Adrenal gland (tissue), 12 donors: ENCODE data around the gene SCN2A. TPM values are rescaled to one million over a fixed set of nuclear protein-coding genes. Genes with fewer than 3 reads are reported as not detected.

Source experiments
- DNase-seq, 7 donors: peaks; one replicate each; pipeline ENCODE4 v3.0.0-alpha.2; 2019 to 2020
- H3K27ac ChIP-seq, 5 donors: fragments of 200-600 bp; sonication (generic) in 4 of 5; 1 replicate in 3 of 5; 2 replicates in 2 of 5; pipeline versions ENCODE4 v1.5.1 to v1.8.0; 2016 to 2020; ENCODE audit warnings: mild to moderate bottlenecking in 1 of 5
- H3K27me3 ChIP-seq: fragments of 200-600 bp; 2 replicates; pipeline ENCODE4 v1.8.0; 2021
- H3K36me3 ChIP-seq, 2 donors: fragments of 200-600 bp; replicated peaks in 1 of 2; 1 replicate in 1 of 2; 2 replicates in 1 of 2; pipeline versions ENCODE4 v1.5.1 to v1.8.0; 2018 to 2022
- H3K4me1 ChIP-seq, 2 donors: fragments of 200-600 bp; replicated peaks in 1 of 2; 1 replicate in 1 of 2; 2 replicates in 1 of 2; pipeline versions ENCODE4 v1.5.1 to v1.8.0; 2018 to 2021
- H3K4me3 ChIP-seq, 4 donors: fragments of 200-600 bp; sonication (generic) in 3 of 4; one replicate each; pipeline ENCODE4 v1.5.1; 2016 to 2018
- H3K9me3 ChIP-seq, 3 donors: fragments of 200-600 bp; sonication (generic) in 1 of 3; replicated peaks in 1 of 3; 1 replicate in 2 of 3; 2 replicates in 1 of 3; pipeline versions ENCODE4 v1.5.1 to v1.8.0; 2016 to 2021
- CTCF ChIP-seq, 6 experiments: fragments of 450-650 bp in 4 of 6; fragments of 200-600 bp in 2 of 6; sonication (generic) in 1 of 6; IDR thresholded peaks; 1 replicate in 5 of 6; 2 replicates in 1 of 6; pipeline versions ENCODE4 v1.5.1 to v1.8.0; 2016 to 2021; ENCODE audit warnings: antibody characterized with exemption in 6 of 6, mild to moderate bottlenecking in 2 of 6, moderate library complexity in 1 of 6
- POLR2A ChIP-seq, 2 donors: fragments of 450-650 bp; IDR thresholded peaks; one replicate each; pipeline ENCODE4 v1.6.1; 2017; ENCODE audit warnings: antibody characterized with exemption in 2 of 2, mild to moderate bottlenecking in 2 of 2, moderate library complexity in 1 of 2
- WGBS, 4 donors: extraction: QIAGEN DNeasy Blood & Tissue Kit in 2 of 4; methylation state at CpG; one replicate each; pipeline versions ENCODE4 v1.1.5 to v1.1.7; 2013 to 2017; 5-methylcytosine and 5-hydroxymethylcytosine counted together
- intact Hi-C, 2 donors: fragments of 100-400 bp; cut with DNase I; formaldehyde crosslinking; loops; one replicate each; pipeline versions ENCODE4 v1.14.1 to v1.15.0; 2022 to 2023
- polyA plus RNA-seq, 3 donors: library from polyadenylated mRNA; stranded (reverse); fragments of 200-250 nt in 2 of 3; fragments of 350-450 nt in 1 of 3; fragmentation: Illumina TruSeq in 1 of 3; extraction: RNeasy Lipid Tissue Mini Kit (QIAGEN cat#74804) in 1 of 3; gene quantifications; one replicate each; pipeline ENCODE4 v1.2.3, GENCODE V29; 2013 to 2014
- total RNA-seq, 9 donors: library from RNA; depleted of rRNA in 4 of 9; stranded (reverse); fragments of >200 nt in 4 of 9; fragments of 120-200 nt in 1 of 9; fragmentation: NEBNext Ultra II Directional in 1 of 9; extraction: Animal tissue kit (Norgen Biotek cat#: 25700) in 1 of 9; gene quantifications; one replicate each; pipeline versions ENCODE4 v1.1.0 to v1.2.4, GENCODE V29; 2013 to 2023
- donor health status: healthy with polysubstance abuse.
- donor health status: Bipolar disorder and iron deficiency.
- donor health status: DM: yes; HTN: yes; CAD: no.
- donor health status: DM: no; HTN: no; CAD: no.
- donor health status: DM: no; HTN: no; CAD: no.
- donor health status: DM: yes; HTN: yes; CAD: no.

Gene SCN2A
- total and polyA plus RNA-seq, 12 donors = 0.34 to 3.5 (median 1.1) TPM

- Histone ChIP-seq H3K27me3 (no peaks in the 10 kb centered on the region), H3K4me3 (no peak overlapping the region), H3K27ac (no peak overlapping the region), H3K36me3 (no peaks in the 10 kb centered on the region), H3K4me1 (peaks cover 0 to 6% of the 10 kb centered on the region in 2 donors), H3K9me3 (no peaks in the 10 kb centered on the region)
- DNase-seq = no peak
- no peak for TF ChIP-seq CTCF (IDR thresholded peaks at IDR 0.05)
- intact Hi-C loops = no loop called here
- 64 to 81% (median 73%) methylated on average over 1 of the region's 1 CpG for WGBS, 4 donors
Measured at GRCh38 chr2:165435611-165436010, 196.4 kb downstream of the SCN2A start.

GRCh38 chr2:165436559-165436958, 197.3 kb downstream of the SCN2A start:
- peaks cover 0 to 6% of the 10 kb centered on the region in 2 donors for H3K4me1 ChIP-seq
- H3K4me3 ChIP-seq = no peak overlapping the region
- TF ChIP-seq POLR2A (IDR thresholded peaks at IDR 0.05) (no peak), CTCF (IDR thresholded peaks at IDR 0.05) (no peak)
- no peaks in the 10 kb centered on the region for H3K27me3 ChIP-seq
- intact Hi-C loops = no loop called here
- no peaks in the 10 kb centered on the region for H3K36me3 ChIP-seq
- whole genome bisulfite sequencing, 4 donors = 79 to 87% (median 81%) methylated on average over 3 of the region's 3 CpGs
- H3K27ac ChIP-seq = no peak overlapping the region
- H3K9me3 ChIP-seq = no peaks in the 10 kb centered on the region
- DNase-seq = no peak

- no peak for DNase-seq
- TF ChIP-seq CTCF (IDR thresholded peaks at IDR 0.05) (no peak), POLR2A (IDR thresholded peaks at IDR 0.05) (no peak)
- no peaks in the 10 kb centered on the region for H3K27me3 ChIP-seq
- peaks cover 0 to 6% of the 10 kb centered on the region in 2 donors for H3K4me1 ChIP-seq
- intact Hi-C loops = no loop called here
- 6 to 11% (median 8%) methylated on average over 1 of the region's 1 CpG for WGBS, 4 donors
- H3K4me3 ChIP-seq = no peak overlapping the region
- no peaks in the 10 kb centered on the region for H3K36me3 ChIP-seq
- no peaks in the 10 kb centered on the region for H3K9me3 ChIP-seq
- H3K27ac ChIP-seq = no peak overlapping the region
Measured at GRCh38 chr2:165440367-165440766, 201.2 kb downstream of the SCN2A start.

Other genes with a start within 250 kb of the SCN2A start
- 1 to 10 TPM in 4 of 9 donors, under 1 TPM in 5; 0.17 to 4.7 (median 0.66) TPM for gene SCN3A, start 35.4 kb upstream of the SCN2A start, total RNA-seq
- 1 to 10 TPM in 2 of 3 donors, under 1 TPM in 1; 0.47 to 2.5 (median 1.1) TPM for gene SCN3A, start 35.4 kb upstream of the SCN2A start, polyA plus RNA-seq
- gene CSRNP3, start 230.3 kb downstream of the SCN2A start, total RNA-seq = 10 to 100 TPM in 3 of 9 donors, 1 to 10 TPM in 6; 3.8 to 20.1 (median 6.5) TPM
- gene CSRNP3, start 230.3 kb downstream of the SCN2A start, polyA plus RNA-seq = 1 to 10 TPM; 1.3 to 4.6 (median 1.7) TPM